ENCODE data around the gene ATP5PD.
"Not testable (repeated sequence)": the region's sequence is repeated elsewhere in the genome, so short reads cannot be mapped to it uniquely, and the experiment has no call there.

ATP5PD gene

DNA sequence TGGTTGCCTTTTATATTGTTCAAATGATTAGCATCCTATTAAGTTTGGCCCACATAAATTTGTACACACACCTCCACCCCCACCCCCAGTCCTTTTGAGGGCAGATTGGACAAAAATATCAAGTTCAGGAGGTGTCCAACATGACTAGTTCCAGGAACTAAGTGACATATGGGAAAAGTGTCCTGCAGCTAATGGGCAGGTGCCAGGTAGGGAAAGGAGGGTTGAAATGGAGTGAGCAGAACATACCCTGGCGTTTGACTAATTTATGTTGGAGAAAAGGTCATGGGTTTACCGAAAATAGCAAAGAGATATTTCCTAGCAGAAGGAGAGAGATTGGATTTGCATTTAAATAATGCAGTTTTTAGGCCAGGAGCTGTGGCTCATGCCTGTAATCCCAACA is 5.2 kb upstream of the ATP5PD start:
- no peaks in the 10 kb centered on the region for H3K27me3 ChIP-seq (replicated peaks)
- peaks cover 14% of the 10 kb centered on the region for H3K36me3 ChIP-seq (replicated peaks)
- no peak for DNase-seq
- in situ Hi-C loops (cut with HindIII; ENCODE audit: low pct_ligation_motif_present, low sequenced_read_pairs) = no loop called here
- H3K27ac ChIP-seq = no peak overlapping the region
- no peak overlapping the region for H3K4me3 ChIP-seq (ENCODE audit: low read depth, low read length)
- TF ChIP-seq, protein P1, sequence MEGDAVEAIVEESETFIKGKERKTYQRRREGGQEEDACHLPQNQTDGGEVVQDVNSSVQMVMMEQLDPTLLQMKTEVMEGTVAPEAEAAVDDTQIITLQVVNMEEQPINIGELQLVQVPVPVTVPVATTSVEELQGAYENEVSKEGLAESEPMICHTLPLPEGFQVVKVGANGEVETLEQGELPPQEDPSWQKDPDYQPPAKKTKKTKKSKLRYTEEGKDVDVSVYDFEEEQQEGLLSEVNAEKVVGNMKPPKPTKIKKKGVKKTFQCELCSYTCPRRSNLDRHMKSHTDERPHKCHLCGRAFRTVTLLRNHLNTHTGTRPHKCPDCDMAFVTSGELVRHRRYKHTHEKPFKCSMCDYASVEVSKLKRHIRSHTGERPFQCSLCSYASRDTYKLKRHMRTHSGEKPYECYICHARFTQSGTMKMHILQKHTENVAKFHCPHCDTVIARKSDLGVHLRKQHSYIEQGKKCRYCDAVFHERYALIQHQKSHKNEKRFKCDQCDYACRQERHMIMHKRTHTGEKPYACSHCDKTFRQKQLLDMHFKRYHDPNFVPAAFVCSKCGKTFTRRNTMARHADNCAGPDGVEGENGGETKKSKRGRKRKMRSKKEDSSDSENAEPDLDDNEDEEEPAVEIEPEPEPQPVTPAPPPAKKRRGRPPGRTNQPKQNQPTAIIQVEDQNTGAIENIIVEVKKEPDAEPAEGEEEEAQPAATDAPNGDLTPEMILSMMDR (IDR thresholded peaks at IDR 0.05; ENCODE audit: low read depth, low read length, missing control alignments) = no peak

- no peak for DNase-seq
- H3K36me3 ChIP-seq (replicated peaks) = peaks cover 12% of the 10 kb centered on the region
- H3K27ac ChIP-seq = no peak overlapping the region
- in situ Hi-C loops (cut with HindIII; ENCODE audit: low pct_ligation_motif_present, low sequenced_read_pairs) = no loop called here
- TF ChIP-seq, protein P1 (IDR thresholded peaks at IDR 0.05; ENCODE audit: low read depth, low read length, missing control alignments) = no peak
- no peaks in the 10 kb centered on the region for H3K27me3 ChIP-seq (replicated peaks)
- H3K4me3 ChIP-seq (ENCODE audit: low read depth, low read length) = no peak overlapping the region
These were observed 2.9 kb upstream of the ATP5PD start for GRCh38 chr17:75049706-75050105.

DNA sequence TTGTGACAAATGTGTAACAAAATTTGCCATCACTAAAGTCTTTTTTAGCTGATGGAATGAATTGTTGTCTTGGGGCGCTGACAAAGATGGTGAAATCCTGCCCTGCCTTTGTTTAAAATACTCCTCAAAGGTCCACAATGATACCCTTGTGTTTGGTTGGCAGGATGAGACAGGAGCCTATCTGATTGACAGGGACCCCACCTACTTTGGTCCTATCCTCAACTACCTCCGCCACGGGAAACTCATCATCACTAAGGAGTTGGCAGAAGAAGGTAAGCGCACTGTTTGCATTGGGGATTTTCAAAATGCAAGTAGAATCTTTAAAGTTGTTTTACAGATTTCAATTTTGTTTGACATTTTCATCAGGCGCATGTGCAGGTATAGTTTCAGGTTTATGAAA is 2.3 kb upstream of the ATP5PD start:
- DNase-seq = no peak

DNA sequence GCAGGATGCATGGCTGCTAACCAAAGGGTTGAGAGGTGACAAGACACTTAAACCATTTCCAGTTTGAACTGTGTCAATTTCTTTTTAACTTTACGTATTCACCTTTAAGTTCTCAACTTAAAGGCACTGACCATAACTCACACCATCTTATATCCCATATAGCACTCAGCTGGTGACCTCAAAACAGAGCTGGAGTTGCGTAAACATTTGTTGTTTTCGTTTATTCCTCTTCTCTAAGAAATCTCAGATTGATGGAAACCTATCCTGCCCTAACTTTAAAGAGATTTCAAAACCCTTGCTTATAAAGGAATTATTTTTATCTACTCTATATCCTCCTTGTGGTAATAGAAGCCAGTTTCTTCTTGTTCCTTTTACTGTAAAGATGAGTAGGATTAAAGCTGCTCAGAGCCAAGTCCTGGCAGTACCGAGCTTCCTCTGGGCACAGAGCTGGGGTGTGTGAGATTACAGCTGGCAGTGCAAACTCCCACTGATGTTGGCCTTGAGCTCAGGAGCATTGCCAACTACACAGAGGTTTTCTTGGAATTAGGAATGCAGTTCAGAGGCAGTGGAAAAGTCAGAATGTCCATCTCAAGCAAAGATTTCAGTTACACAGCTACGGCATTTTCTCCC is 1.6 kb upstream of the ATP5PD start:
- peak overlapping the region; percentile 97 for H3K4me3 ChIP-seq (ENCODE audit: low read depth, low read length)
- no peak overlapping the region for H3K27ac ChIP-seq
- H3K27me3 ChIP-seq (replicated peaks) = no peaks in the 10 kb centered on the region
- no peak for DNase-seq
- in situ Hi-C loops (cut with HindIII; ENCODE audit: low pct_ligation_motif_present, low sequenced_read_pairs) = no loop called here
- TF ChIP-seq, protein P1 (IDR thresholded peaks at IDR 0.05; ENCODE audit: low read depth, low read length, missing control alignments) = no peak
- peaks cover 3% of the 10 kb centered on the region for H3K36me3 ChIP-seq (replicated peaks)

More for the DNA sequence above, 2.3 kb upstream of the ATP5PD start:
- TF ChIP-seq, protein P1 (IDR thresholded peaks at IDR 0.05; ENCODE audit: low read depth, low read length, missing control alignments) = no peak
- Histone ChIP-seq H3K36me3 (replicated peaks) (peaks cover 6% of the 10 kb centered on the region), H3K27ac (no peak overlapping the region), H3K4me3 (ENCODE audit: low read depth, low read length) (no peak overlapping the region), H3K27me3 (replicated peaks) (no peaks in the 10 kb centered on the region)
- in situ Hi-C loops (cut with HindIII; ENCODE audit: low pct_ligation_motif_present, low sequenced_read_pairs) = no loop called here

DNA sequence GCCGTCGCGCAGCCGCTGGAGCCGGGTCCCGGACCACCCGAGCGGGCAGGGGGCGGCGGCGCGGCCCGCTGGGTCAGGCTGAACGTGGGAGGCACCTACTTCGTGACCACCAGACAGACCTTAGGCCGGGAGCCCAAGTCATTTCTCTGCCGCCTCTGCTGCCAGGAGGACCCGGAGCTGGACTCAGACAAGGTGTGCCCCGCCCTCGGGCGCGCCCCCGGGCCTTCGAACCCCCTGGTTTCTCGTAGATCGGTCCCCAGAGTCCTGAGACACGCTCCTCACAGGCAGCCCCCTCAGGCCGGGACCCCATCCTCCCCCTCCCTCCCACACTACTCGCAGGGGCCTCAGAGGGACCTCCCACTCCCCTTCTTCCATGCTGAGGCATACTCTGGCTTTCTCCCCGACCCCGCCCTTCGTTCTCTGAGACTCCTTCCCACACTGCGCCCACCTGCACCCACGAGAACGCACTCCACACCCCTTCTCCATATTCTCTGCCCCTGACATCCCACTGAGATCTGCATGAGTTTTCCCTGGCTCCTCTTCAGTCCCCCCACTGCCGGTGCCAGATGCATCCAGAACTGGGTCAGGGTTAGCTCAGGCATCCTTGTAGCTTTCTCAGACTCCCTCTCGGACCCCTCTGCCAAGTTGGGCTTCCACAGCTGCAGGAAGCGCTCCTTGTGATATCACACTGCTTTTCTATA is 779 bp upstream of the ATP5PD start:
- Histone ChIP-seq H3K36me3 (replicated peaks) (peaks cover 3% of the 10 kb centered on the region), H3K4me3 (ENCODE audit: low read depth, low read length) (peak overlapping the region; percentile 97), H3K27me3 (replicated peaks) (no peaks in the 10 kb centered on the region), H3K27ac (no peak overlapping the region)
- in situ Hi-C loops (cut with HindIII; ENCODE audit: low pct_ligation_motif_present, low sequenced_read_pairs) = no loop called here
- DNase-seq = no peak
- TF ChIP-seq, protein P1 (IDR thresholded peaks at IDR 0.05; ENCODE audit: low read depth, low read length, missing control alignments) = no peak

GRCh38 chr17:75045946-75046406 is 793 bp downstream of the ATP5PD start:
- DNase-seq; in situ Hi-C loops (cut with HindIII; ENCODE audit: low pct_ligation_motif_present, low sequenced_read_pairs); H3K27me3 ChIP-seq (replicated peaks): not testable (repeated sequence)
- Histone ChIP-seq H3K27ac (peak overlapping the region; percentile 84), H3K4me3 (ENCODE audit: low read depth, low read length) (peak overlapping the region; percentile 97), H3K36me3 (replicated peaks) (peaks cover 12% of the 10 kb centered on the region)

All from brain microvascular endothelial cell (primary cell).